ENCODE data around the gene LMOD2.

- TF ChIP-seq, protein P1, sequence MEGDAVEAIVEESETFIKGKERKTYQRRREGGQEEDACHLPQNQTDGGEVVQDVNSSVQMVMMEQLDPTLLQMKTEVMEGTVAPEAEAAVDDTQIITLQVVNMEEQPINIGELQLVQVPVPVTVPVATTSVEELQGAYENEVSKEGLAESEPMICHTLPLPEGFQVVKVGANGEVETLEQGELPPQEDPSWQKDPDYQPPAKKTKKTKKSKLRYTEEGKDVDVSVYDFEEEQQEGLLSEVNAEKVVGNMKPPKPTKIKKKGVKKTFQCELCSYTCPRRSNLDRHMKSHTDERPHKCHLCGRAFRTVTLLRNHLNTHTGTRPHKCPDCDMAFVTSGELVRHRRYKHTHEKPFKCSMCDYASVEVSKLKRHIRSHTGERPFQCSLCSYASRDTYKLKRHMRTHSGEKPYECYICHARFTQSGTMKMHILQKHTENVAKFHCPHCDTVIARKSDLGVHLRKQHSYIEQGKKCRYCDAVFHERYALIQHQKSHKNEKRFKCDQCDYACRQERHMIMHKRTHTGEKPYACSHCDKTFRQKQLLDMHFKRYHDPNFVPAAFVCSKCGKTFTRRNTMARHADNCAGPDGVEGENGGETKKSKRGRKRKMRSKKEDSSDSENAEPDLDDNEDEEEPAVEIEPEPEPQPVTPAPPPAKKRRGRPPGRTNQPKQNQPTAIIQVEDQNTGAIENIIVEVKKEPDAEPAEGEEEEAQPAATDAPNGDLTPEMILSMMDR (IDR thresholded peaks at IDR 0.05; ENCODE audit: low read depth, low read length): no peak
- no peak for TF ChIP-seq EZH2phosphoT487 (IDR thresholded peaks at IDR 0.05; ENCODE audit: low read depth)
Observed at GRCh38 chr7:123687727-123688126, 32.1 kb downstream of the LMOD2 start.

Measured in OCI-LY3 (cell line).